GM21529 (cell line): ENCODE results near the gene CFAP69.
"Not testable (repeated sequence)": the region's sequence is repeated elsewhere in the genome, so short reads cannot be mapped to it uniquely, and the experiment has no call there.

Experiments
- ATAC-seq: cut with Tn5 transposase; IDR thresholded peaks from one replicate; pipeline ENCODE4 v1.9.1; 2021; ENCODE audit not compliant: unreplicated experiment

The CFAP69 gene

GRCh38 chr7:90334926-90335325, 90.0 kb downstream of the CFAP69 start:
- ATAC-seq: not testable (repeated sequence)

- ATAC-seq: no peak
These were observed 92.1 kb downstream of the CFAP69 start for GRCh38 chr7:90337106-90337505.

- no peak for ATAC-seq
These were observed 100.0 kb downstream of the CFAP69 start for GRCh38 chr7:90345016-90345415.

- ATAC-seq: peak; percentile 13
These were observed 100.8 kb downstream of the CFAP69 start for GRCh38 chr7:90345595-90346335.

GRCh38 chr7:90346336-90347125, 101.6 kb downstream of the CFAP69 start, which contains the start of gene GTPBP10:
Gene GTPBP10 (plus strand): TSS chr7:90346716. CDS start chr7:90346742, 26 bp downstream.
- peak; percentile 94 for ATAC-seq

- ATAC-seq: no peak
These were observed 102.8 kb downstream of the CFAP69 start for GRCh38 chr7:90347759-90348158.

- no peak for ATAC-seq
These were observed 104.3 kb downstream of the CFAP69 start for GRCh38 chr7:90349305-90349704.

GRCh38 chr7:90350032-90350431, 105.1 kb downstream of the CFAP69 start:
- ATAC-seq: not testable (repeated sequence)

- ATAC-seq: no peak
These were observed 107.0 kb downstream of the CFAP69 start for GRCh38 chr7:90351987-90352386.
